ENCODE results near the gene GALNT18.
A peak's percentile ranks its signal among the peaks of the same experiment; 100 is the strongest.

Gene GALNT18

DNA sequence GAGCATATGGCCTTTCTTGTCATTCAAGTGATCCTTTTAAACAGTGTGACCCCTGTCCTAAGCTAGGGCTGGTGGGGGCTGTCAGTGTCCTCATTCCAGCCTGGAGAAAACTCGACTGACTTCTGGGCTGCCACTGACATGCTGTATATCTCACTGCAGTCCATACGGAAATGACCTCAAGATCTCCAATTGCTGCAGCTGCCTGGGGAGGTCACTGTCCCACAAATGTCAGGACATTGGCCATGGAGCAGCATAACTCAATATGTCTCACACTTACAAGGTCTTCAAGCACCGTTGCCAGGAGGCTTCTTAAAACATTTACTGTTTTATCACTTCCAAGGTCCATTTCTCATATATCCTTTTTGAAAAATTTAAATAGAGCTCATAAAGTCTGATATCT lies 240.9 kb downstream of the GALNT18 start:
- Histone ChIP-seq H3K9ac (ENCODE audit: low read length) (no peak overlapping the region), H3K27me3 (replicated peaks; ENCODE audit: control insufficient read depth, insufficient read depth, low read length) (no peaks in the 10 kb centered on the region), H3K9me3 (ENCODE audit: control insufficient read depth, low read length) (no peaks in the 10 kb centered on the region), H3K4me3 (ENCODE audit: low read length) (no peak overlapping the region), H3K36me3 (ENCODE audit: control insufficient read depth, insufficient read depth, low read length, severe bottlenecking) (no peaks in the 10 kb centered on the region), H3K4me1 (ENCODE audit: control insufficient read depth, insufficient read depth, low read length) (no peaks in the 10 kb centered on the region)
- no peak for DNase-seq (ENCODE audit: low read depth)

- Histone ChIP-seq H3K27me3 (replicated peaks; ENCODE audit: control insufficient read depth, insufficient read depth, low read length) (peaks cover 2% of the 10 kb centered on the region), H3K36me3 (ENCODE audit: control insufficient read depth, insufficient read depth, low read length, severe bottlenecking) (no peaks in the 10 kb centered on the region), H3K9ac (ENCODE audit: low read length) (no peak overlapping the region), H3K9me3 (ENCODE audit: control insufficient read depth, low read length) (no peaks in the 10 kb centered on the region), H3K4me1 (ENCODE audit: control insufficient read depth, insufficient read depth, low read length) (no peaks in the 10 kb centered on the region), H3K4me3 (ENCODE audit: low read length) (no peak overlapping the region)
- DNase-seq (ENCODE audit: low read depth): no peak
These were observed 241.5 kb downstream of the GALNT18 start for GRCh38 chr11:11380340-11380739.

DNA sequence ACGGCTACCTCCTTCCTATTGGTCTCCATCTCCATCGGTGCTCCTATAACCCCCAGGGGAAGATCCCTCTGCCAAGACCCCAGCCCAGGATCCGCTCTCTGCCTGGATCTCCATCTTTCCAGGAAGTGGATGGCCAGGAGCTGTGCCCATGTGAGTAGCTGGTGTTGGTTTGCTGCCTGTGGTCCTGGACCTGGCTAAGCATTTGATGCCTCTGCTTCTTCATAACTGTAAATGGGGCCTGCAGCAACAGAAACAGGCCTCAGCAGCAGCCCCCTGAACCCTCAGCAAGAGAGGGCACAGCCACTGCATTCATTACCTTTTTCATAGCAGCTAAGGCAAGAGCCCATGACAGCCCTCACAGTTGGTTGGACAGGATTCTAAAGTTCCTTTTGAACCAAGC lies 242.1 kb downstream of the GALNT18 start:
- peaks cover 6% of the 10 kb centered on the region for H3K27me3 ChIP-seq (replicated peaks; ENCODE audit: control insufficient read depth, insufficient read depth, low read length)
- H3K9ac ChIP-seq (ENCODE audit: low read length): no peak overlapping the region
- H3K4me1 ChIP-seq (ENCODE audit: control insufficient read depth, insufficient read depth, low read length): no peaks in the 10 kb centered on the region
- H3K9me3 ChIP-seq (ENCODE audit: control insufficient read depth, low read length): no peaks in the 10 kb centered on the region
- H3K4me3 ChIP-seq (ENCODE audit: low read length): no peak overlapping the region
- no peaks in the 10 kb centered on the region for H3K36me3 ChIP-seq (ENCODE audit: control insufficient read depth, insufficient read depth, low read length, severe bottlenecking)
- DNase-seq (ENCODE audit: low read depth): no peak

DNA sequence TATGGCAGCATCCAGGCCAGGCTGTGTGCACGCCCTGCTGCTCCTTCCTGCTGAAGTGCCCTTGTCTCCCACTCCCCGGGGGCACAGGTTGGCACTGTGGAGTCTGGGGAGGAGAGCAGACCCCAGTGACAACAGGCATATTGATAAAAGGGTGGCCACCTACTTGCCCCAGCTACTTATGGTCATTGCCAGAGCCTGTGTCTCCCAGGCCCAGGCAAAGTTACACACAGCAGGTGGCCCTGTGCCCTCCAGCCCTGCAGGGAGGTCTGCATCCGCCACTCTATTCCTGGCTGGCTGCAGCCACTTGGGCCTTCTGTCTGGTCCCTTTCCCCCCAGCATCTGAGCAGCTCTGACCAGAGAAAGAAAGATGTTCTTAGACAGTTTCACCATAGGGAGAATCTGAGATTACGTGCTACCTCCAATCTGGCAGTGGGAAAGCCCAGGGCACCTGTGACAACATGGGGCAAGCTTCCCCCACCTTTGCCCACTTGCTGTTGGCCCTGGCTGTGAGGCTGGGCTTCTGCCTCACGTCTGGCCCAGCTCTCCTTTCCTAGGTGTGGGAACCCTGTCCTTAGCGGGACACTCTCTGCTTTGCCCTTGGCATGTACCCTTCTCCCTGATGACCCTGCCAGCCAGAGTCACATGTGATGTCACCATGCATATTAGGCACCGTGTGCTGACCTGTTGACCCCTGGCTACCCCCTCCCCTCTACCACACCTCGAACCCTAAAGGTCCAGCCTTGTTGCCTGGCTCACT lies 243.4 kb downstream of the GALNT18 start:
- H3K27me3 ChIP-seq (replicated peaks; ENCODE audit: control insufficient read depth, insufficient read depth, low read length): peaks cover 11% of the 10 kb centered on the region
- no peaks in the 10 kb centered on the region for H3K9me3 ChIP-seq (ENCODE audit: control insufficient read depth, low read length)
- H3K36me3 ChIP-seq (ENCODE audit: control insufficient read depth, insufficient read depth, low read length, severe bottlenecking): no peaks in the 10 kb centered on the region
- no peak overlapping the region for H3K9ac ChIP-seq (ENCODE audit: low read length)
- no peak for DNase-seq (ENCODE audit: low read depth)
- H3K4me3 ChIP-seq (ENCODE audit: low read length): no peak overlapping the region
- H3K4me1 ChIP-seq (ENCODE audit: control insufficient read depth, insufficient read depth, low read length): no peaks in the 10 kb centered on the region

- no peak overlapping the region for H3K4me3 ChIP-seq (ENCODE audit: low read length)
- no peak overlapping the region for H3K9ac ChIP-seq (ENCODE audit: low read length)
- DNase-seq (ENCODE audit: low read depth): no peak
- no peaks in the 10 kb centered on the region for H3K36me3 ChIP-seq (ENCODE audit: control insufficient read depth, insufficient read depth, low read length, severe bottlenecking)
- no peaks in the 10 kb centered on the region for H3K9me3 ChIP-seq (ENCODE audit: control insufficient read depth, low read length)
- H3K4me1 ChIP-seq (ENCODE audit: control insufficient read depth, insufficient read depth, low read length): peaks cover 3% of the 10 kb centered on the region
- peaks cover 16% of the 10 kb centered on the region for H3K27me3 ChIP-seq (replicated peaks; ENCODE audit: control insufficient read depth, insufficient read depth, low read length)
These were observed 247.3 kb downstream of the GALNT18 start for GRCh38 chr11:11374358-11375148.

DNA sequence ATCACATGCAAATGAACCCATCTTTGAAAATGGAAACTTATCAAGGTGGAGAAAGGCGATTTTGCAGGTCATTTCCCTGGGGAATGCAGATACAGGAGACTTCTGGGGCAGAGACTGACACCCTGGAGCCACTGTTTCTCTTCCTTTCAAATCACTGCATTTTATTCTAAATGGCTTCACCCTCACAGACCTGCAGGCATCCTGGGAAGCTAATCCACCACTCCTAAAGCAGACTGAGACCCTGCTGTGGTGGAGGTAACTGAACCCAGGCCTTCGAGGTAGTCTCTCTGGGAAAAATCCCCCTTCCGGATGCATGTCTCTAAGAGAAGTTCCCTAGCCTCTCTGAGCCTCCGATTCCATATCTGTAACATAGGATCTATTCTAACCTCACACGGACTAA lies 247.9 kb downstream of the GALNT18 start:
- peaks cover 16% of the 10 kb centered on the region for H3K27me3 ChIP-seq (replicated peaks; ENCODE audit: control insufficient read depth, insufficient read depth, low read length)
- H3K9me3 ChIP-seq (ENCODE audit: control insufficient read depth, low read length): no peaks in the 10 kb centered on the region
- H3K4me3 ChIP-seq (ENCODE audit: low read length): no peak overlapping the region
- H3K36me3 ChIP-seq (ENCODE audit: control insufficient read depth, insufficient read depth, low read length, severe bottlenecking): no peaks in the 10 kb centered on the region
- H3K9ac ChIP-seq (ENCODE audit: low read length): no peak overlapping the region
- DNase-seq (ENCODE audit: low read depth): no peak
- H3K4me1 ChIP-seq (ENCODE audit: control insufficient read depth, insufficient read depth, low read length): peaks cover 3% of the 10 kb centered on the region

GRCh38 chr11:11372461-11372860 lies 249.3 kb downstream of the GALNT18 start:
- Histone ChIP-seq H3K9me3 (ENCODE audit: control insufficient read depth, low read length) (peaks cover 12% of the 10 kb centered on the region), H3K27me3 (replicated peaks; ENCODE audit: control insufficient read depth, insufficient read depth, low read length) (peaks cover 16% of the 10 kb centered on the region), H3K9ac (ENCODE audit: low read length) (no peak overlapping the region), H3K36me3 (ENCODE audit: control insufficient read depth, insufficient read depth, low read length, severe bottlenecking) (no peaks in the 10 kb centered on the region), H3K4me3 (ENCODE audit: low read length) (no peak overlapping the region), H3K4me1 (ENCODE audit: control insufficient read depth, insufficient read depth, low read length) (peaks cover 3% of the 10 kb centered on the region)
- no peak for DNase-seq (ENCODE audit: low read depth)

- no peak for DNase-seq (ENCODE audit: low read depth)
- H3K4me3 ChIP-seq (ENCODE audit: low read length): no peak overlapping the region
- no peak overlapping the region for H3K9ac ChIP-seq (ENCODE audit: low read length)
- peaks cover 12% of the 10 kb centered on the region for H3K9me3 ChIP-seq (ENCODE audit: control insufficient read depth, low read length)
- H3K27me3 ChIP-seq (replicated peaks; ENCODE audit: control insufficient read depth, insufficient read depth, low read length): peaks cover 16% of the 10 kb centered on the region
- peaks cover 3% of the 10 kb centered on the region for H3K4me1 ChIP-seq (ENCODE audit: control insufficient read depth, insufficient read depth, low read length)
- H3K36me3 ChIP-seq (ENCODE audit: control insufficient read depth, insufficient read depth, low read length, severe bottlenecking): no peaks in the 10 kb centered on the region
These were observed 250.9 kb downstream of the GALNT18 start for GRCh38 chr11:11370962-11371303.

DNA sequence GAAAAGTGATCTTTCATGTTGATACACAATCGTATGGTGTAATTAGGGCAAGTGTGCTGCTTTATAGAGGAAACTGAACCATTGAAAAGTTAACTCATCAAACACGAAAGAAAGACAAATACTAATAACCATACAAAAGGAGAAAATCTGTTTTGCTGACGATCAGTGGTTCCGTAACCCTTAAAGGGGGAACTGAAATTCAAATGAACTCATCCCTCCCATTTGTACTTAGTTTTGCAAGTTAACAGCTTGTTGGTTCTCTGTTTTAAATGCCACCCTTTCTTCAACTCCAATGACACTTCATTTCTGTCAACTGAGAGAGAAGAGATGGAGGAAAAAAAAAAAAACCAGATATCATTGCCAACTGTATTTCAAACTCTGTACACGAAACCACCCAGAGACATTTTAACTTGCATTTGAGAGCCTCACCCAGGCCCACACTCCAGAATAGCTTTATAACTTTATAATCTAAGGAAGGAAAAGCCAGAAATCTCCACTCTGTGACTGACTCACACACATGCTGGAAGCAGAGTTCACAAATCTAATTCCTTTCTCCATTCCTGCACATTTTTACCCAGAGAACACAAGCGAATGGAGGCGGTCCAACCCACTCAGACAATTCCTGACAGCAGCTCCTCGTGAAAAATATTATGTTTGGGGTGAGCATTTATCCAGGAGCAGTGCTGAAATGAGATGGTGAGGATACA lies 251.4 kb downstream of the GALNT18 start:
- Histone ChIP-seq H3K9ac (ENCODE audit: low read length) (no peak overlapping the region), H3K4me1 (ENCODE audit: control insufficient read depth, insufficient read depth, low read length) (peaks cover 3% of the 10 kb centered on the region), H3K27me3 (replicated peaks; ENCODE audit: control insufficient read depth, insufficient read depth, low read length) (peaks cover 15% of the 10 kb centered on the region), H3K4me3 (ENCODE audit: low read length) (no peak overlapping the region), H3K36me3 (ENCODE audit: control insufficient read depth, insufficient read depth, low read length, severe bottlenecking) (no peaks in the 10 kb centered on the region), H3K9me3 (ENCODE audit: control insufficient read depth, low read length) (peaks cover 12% of the 10 kb centered on the region)
- no peak for DNase-seq (ENCODE audit: low read depth)

GRCh38 chr11:11366793-11367192 lies 255.0 kb downstream of the GALNT18 start:
- peaks cover 3% of the 10 kb centered on the region for H3K4me1 ChIP-seq (ENCODE audit: control insufficient read depth, insufficient read depth, low read length)
- H3K27me3 ChIP-seq (replicated peaks; ENCODE audit: control insufficient read depth, insufficient read depth, low read length): no peaks in the 10 kb centered on the region
- H3K9ac ChIP-seq (ENCODE audit: low read length): no peak overlapping the region
- H3K4me3 ChIP-seq (ENCODE audit: low read length): no peak overlapping the region
- peak; percentile 38 for DNase-seq (ENCODE audit: low read depth)
- H3K9me3 ChIP-seq (ENCODE audit: control insufficient read depth, low read length): peaks cover 12% of the 10 kb centered on the region
- H3K36me3 ChIP-seq (ENCODE audit: control insufficient read depth, insufficient read depth, low read length, severe bottlenecking): no peaks in the 10 kb centered on the region

- no peak overlapping the region for H3K9ac ChIP-seq (ENCODE audit: low read length)
- H3K36me3 ChIP-seq (ENCODE audit: control insufficient read depth, insufficient read depth, low read length, severe bottlenecking): no peaks in the 10 kb centered on the region
- H3K4me1 ChIP-seq (ENCODE audit: control insufficient read depth, insufficient read depth, low read length): no peaks in the 10 kb centered on the region
- H3K27me3 ChIP-seq (replicated peaks; ENCODE audit: control insufficient read depth, insufficient read depth, low read length): no peaks in the 10 kb centered on the region
- H3K4me3 ChIP-seq (ENCODE audit: low read length): no peak overlapping the region
- no peak for DNase-seq (ENCODE audit: low read depth)
- peaks cover 11% of the 10 kb centered on the region for H3K9me3 ChIP-seq (ENCODE audit: control insufficient read depth, low read length)
These were observed 258.1 kb downstream of the GALNT18 start for GRCh38 chr11:11363674-11364073.
